HG03064 (cell line): ENCODE data around the gene POLD2.

Source experiments
- ATAC-seq: cut with Tn5 transposase; IDR thresholded peaks from one replicate; pipeline ENCODE4 v1.9.1; 2021; ENCODE audit warnings: low read depth; ENCODE audit not compliant: unreplicated experiment

The POLD2 gene

DNA sequence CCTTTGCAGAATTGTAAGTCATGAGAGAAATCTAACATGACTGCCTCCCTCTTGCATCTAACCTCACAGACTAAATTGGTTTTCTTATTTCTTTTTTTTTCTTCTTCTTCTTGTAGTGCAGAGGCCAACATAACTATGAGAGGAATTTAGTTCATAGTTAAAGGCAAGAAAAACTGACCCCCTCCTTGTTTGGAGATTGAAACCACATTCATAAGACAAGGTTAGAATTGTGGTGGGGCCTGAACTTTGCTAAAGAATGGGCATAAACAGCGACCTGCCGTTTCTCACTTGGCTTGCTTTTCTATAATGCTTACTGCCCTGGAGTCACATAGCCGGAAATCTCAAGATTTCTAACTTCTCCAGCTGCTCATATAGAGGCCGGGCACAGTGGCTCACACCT, 38.6 kb downstream of the POLD2 start:
- ATAC-seq = no peak

DNA sequence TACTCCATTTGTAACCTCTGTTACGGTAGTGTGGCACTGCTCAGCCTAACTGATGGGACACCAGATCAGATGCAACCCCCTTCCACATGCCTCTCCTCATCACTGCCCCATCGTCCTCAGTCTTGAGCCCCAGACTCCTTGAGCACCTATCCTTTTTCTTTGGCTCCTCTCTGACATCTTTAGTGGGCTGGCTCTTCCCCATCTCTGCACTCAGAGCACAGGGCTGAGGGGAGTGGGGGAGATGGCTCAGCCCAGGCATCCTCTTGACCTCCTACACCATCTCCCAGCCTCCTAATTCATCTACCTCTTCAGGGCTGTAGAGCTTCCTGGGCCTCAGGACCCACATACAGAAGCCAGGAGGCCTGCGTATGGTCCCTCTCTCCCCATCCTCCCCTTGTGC, 39.6 kb downstream of the POLD2 start:
- no peak for ATAC-seq

DNA sequence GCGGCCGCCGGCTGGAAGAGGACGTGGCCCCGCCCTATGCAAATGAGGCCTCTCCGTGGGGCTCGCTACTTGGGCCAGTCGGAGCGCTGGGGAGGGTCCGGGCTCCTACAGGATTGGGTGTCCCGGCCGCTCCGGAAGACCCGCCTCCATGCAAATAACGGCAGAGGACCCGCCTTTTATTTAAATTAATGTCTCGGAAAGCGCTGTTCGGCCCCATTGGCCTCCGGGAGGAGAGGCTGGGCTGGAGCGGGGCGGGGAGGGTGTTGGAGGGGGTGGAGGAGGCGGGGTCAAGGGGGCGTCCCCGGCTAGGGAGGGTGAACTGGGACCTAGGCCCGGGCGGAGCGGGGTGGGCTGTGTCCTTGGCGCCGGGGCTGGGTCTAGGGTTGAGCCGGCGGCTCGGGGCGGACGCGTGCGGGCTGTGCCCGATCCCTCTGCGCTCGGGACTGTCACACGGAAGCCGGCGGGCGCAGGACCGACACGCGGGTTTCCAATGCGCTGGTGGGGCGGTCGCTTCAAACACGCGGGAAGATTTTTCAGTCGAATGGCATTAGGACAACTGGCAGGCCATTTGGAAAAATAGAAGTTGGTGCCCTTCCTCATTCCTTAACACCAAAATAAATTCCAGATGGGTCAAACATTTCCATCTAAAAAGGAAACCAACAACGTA, 40.7 kb downstream of the POLD2 start:
- ATAC-seq = peak; percentile 94

DNA sequence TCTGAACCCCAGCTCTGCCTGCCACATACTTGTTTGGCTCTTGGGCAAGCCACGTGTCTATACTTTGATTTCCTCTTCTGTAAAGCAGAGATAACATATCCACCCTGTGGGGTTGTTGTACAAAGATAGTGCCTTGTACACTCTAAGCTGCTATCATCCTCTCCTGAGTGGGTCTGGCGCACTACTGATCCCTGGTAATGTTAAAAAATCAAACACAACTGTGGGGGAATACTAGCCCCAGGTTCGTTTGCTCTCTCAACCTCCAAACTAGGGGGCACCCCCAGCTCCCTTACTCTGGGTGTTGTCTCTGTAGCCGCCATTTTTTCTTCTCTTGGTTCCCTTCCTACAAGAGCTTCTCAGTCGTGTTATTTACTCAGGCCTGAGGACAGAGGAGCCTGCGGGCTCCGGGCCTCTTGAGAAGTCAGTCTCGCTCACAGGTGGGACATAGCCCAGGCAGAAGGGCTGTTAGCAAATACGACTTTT, 42.0 kb downstream of the POLD2 start:
- ATAC-seq = no peak

DNA sequence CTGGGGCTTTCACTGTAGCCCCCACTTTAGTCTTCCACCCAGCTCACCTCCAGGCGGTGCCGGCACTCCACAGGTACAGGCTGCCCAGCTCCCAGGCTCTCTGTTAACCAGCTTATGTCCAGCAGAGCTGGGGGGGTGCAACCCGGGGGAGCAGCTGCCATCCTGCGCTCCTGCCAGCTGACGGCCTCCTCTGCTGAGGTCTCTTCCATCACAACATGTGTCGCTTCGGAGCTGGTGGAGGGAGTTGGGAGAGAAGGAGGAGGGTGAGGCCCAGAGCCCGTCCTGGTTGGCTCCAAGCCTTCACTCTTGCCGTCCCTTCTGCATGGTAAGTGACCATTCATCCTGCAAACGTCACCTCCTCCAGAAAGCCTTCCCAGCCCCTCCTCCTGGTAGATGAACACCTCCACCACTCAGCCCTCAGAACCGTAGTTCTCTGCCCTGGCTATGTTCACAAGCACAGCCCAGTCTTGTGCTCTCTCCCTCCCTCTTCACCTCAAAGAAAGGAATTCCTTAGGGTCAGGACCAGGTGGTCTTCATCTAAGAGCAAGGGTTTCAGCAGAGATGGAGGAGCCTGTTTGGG, 42.6 kb downstream of the POLD2 start:
- no peak for ATAC-seq

DNA sequence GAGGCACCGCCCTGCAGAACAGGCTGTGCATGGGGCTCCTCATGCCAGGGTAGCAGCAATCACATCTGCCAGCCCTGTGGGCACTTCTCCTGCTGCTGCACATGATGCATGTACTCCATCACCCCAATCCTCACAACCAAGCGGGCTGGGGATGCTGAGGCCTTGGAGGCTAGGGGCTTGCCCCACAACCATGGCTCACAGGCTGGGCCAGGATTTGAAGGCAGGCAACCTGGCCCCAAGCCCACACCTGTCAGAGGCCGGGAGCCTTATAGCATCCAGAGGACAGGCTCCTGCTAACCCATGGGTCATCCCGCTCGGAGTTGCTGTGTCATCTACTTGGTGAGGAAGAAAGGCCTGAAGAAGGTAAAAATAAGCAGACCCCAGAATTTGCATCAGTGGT, 43.2 kb downstream of the POLD2 start:
- ATAC-seq = no peak

DNA sequence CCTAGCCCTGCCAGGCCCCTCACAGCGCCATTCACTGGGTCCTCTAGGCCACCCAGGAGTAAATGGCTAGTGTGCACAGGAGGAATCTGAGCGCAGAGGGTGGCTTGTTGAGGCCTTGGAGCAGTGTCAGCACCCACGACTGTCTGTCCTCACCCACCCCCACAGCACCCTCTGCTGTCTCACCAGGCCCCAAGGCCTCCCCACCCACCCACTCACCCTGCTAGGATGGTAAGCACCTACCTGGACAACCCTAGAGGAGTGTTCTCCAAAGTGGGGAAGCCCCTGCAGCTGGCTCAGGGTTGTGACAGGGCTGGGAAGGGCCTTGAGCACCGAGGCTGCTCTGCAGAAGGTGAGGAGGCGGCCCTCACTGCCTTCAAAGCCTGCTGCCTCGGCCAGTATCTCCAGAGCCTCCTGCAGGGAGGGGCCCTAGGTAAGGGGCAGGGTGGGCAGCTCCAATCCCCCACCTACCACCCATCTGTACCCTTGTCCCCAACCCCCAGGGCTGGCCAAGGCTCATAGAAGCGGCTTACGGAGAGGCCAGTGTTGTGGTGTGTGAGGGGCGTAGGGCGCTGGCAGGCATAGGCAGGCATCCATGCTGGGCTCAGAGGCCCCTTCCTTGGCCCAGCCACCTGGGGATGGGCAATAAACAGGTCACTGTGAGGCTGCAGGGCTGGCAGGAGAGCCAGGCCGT, 43.9 kb downstream of the POLD2 start:
- no peak for ATAC-seq

DNA sequence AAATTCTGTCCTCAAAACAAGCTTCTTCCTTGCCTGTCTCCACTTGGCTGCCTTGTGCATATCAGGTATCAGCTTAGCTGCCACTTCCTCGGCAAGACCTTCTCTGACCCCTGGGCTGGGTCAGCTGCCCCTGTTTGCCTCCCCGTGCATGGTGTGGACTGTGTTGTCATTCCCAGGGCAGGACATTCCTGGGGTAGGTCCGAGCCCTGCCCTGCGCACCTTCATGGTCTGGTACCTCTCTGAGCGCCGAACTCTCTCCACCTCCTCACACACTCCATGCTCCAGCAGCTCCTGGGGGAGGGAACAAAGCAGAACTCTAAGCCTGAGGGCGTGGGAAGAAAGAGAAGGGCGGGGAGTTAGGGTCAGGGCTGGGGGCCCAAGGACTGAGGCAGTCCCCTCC, 44.8 kb downstream of the POLD2 start:
- ATAC-seq = no peak

DNA sequence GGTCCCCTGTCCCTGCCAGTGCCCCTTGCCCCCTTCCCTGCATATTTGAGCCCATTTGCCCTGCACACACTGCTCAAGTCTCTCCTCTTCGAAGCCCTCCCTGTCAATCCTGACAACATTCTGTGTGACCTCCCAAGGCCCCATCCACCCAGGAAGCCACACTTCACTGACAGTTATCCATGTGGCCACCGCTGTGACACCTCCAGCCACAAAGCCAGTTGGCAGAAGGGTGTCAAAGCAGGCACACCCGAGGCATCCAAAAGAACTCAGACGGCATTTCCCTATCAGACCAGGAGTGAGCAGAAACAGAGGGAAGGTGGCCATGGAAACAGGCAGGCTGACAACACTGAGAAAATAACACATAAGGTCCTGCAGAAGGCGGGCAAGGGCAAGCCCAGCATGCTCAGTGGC, 45.7 kb downstream of the POLD2 start:
- ATAC-seq = no peak

DNA sequence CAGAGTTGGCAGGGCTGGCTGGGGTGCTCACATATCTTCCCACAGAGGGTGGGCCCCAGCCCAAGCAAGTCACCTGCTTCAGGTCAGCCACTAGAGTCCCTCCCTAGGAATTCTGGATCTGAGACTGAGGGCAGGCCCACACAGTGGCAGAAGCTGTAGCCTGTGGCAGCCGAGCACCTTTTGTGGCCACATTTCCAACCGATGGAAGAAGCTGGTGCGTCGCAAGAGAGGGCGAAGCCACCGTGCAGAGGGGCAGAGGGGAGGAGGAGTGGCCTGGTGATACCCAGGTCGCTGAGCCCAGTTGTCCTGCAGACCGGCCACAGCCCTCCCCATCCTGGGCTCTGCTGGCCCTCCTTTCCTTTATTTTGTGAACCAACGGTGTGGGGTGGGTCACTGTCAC, 46.3 kb downstream of the POLD2 start:
- ATAC-seq = no peak

DNA sequence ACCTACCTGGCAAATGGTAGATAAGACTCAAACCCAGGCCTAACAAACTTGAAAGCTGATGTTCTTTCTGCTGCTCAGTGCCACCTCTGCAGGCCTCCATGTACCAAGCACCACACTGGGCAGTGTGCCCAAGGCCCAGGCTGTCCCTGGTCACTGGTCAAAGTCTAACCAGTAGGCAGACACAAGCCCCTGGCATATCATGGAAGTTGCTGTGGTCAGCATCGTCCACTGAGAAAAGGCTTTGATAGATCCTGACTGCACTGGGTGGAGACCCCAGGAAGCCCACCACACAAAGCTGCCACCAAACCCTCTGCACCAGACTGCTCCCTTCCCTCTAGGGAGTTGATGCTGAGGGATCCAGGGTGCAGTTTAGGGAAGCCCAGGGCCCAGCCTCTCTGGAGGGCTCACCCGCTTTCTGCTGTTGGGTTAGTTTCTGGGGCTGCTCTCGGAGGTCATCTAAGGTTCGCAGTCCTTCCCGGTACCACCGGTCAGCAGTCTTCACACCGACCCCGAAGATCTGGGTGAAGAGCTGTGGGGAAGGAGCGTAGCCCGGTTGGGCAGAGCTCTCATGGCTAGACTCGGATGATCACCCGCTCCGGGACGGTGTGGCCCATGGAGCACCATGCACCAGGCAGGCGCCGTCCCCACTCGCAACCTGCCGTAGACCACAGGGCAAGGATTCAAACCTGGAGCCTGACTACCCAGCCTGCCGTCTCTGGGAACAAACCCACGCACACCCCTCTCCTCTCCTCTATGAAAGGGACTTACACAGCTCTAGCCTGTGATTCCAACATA, 47.0 kb downstream of the POLD2 start:
- no peak for ATAC-seq

DNA sequence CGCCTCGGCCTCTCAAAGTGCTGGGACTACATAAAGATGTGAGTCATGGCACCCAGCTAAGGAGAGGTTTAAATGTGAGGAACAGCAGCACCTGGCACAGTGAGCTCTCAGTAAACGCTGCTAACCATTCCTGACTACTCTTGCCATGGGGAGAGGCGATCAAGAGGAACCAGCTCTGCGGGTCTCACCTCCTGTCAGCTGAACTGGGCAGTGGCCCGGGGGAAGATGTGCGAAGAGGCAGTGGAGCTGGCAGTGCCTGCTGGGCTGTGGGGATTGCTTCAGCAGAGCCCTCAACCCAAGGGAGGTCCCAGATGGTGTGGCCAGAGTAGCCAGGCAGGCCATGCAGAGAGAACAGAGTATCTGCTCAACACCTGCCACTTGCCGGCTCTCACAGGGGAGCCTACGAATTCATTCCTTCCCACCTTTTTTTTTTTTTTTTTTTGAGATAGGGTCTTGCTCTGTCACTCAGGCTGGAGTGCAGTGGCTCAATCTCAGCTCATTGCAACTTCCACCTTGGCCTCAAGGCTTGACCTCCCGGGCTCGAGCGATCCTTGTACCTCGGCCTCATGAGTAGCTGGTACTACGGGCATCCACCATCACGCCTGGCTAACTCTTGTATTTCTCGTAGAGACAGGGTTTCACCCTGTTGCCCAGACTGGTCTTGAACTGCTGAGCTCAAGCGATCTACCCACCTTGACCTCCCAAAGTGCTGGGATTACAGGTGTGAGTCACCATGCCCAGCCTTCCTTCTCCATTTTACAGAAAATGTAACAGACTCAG, 47.9 kb downstream of the POLD2 start:
- ATAC-seq = no peak

DNA sequence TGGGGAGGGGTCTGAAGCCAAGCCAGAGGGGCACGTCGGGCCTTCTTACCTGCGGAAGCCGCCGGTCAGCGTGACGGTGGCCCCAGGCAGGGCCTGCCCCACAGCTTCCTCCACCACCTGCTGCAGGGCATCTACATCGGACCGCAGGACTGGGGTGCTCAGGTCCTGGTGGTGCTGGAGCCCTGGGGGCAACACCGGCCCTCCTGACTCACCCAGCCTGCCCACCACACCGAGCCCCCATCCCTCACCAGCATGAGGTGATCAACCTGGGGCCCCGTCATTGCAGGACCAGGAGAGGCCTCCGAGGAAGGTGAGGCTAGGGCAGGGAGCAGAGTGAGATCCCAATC, 49.0 kb downstream of the POLD2 start:
- no peak for ATAC-seq

DNA sequence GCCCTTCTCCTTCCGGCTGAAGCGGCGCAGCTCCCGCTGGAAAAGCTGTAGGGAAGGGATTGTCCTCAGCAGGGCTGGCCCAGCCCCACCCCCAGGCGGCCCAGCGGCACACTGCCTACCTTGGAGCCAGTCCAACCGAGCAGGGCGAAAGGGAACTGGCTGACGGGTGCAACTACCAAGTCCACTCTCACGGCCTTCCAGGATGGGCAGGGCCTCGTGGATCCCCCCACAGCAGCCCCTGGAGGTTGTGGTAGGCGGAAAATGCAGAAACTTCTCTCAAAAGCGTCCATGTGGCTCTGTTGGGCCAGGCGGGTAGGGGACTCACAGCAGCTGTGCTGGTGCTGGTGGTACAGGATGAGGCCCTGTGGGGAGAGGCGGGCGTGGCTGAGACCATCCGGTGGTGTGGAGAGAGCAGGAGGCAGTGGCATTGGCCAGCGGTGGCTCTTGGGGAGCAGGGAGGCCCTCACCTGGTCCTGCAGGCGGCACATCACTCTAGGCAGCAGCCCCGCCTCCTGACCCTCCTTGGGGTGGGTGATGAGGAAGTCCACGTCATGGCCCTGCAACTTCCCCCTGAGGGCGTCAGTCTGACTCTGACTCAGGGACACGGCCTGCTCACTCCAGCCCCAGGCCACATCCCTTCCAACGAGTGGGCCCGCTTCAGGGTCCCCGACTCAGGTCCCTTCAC, 49.5 kb downstream of the POLD2 start:
- ATAC-seq = peak; percentile 53

DNA sequence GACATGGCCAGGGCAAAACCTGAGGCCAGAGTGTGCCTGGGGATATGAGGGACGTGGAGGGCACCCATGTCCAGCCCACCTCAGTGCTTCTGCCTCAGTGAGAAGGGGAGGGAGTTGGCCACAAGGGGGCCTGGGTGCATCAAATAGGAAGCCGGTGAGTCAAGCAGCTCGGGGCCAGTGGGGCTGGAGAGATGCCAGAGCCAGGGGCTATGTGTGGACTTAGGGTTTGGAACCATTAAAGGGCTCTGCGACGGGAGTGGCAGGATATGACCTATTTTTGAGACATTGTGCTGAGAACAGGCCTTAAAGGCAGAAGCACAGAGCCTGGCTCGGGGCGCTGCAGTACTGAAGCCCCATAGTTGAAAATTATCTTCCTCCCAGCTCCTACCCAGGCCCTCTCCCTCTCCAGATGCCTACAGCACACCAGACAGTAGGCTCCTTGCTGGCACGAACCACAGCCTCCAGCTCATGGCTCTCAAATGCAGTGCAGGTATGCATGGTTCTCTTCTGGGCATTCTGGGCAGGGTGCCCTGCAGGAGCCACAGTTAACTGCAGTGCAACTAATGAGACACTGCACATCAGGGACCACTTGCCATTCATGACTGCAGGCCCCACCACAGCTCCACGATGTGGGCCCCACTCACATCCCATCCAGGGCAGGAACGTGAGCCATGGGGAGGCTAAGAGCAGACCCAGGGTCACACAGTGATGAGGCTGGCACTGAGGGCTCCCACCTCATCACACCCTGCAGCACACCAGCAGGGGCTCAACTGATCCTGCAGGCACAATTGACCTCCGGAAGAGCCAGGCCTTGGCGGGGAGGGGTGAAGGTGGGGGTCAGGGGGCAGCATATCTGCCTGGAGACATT, 50.8 kb downstream of the POLD2 start:
- ATAC-seq = no peak

DNA sequence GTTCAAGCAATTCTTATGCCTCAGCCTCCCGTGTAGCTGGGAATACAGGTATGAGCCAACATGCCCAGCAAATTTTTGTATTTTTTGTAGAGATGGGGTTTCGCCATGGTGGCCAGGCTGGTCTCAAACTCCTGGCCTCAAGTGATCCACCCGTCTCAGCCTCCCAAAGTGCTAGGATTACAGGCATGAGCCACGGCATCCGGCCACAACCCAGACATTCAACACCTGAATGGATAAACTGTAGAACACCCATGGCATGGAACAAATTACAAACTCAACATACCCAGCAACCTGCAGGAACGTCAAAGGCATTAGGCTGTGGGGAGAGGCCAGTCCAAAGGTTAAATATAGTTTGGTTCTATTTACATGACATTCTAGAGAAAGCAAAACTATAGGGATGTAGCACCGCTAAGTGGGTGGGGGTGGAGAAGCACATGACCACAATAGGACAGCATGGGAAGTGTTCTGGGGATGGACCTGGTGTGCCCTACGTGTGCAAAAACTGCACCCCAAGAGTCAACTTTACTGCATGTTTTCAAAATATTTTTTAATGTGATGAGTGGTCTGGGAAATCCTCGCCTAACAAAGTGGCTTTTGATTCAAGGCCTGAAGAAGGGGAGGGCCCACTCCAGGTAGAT, 51.5 kb downstream of the POLD2 start:
- no peak for ATAC-seq

DNA sequence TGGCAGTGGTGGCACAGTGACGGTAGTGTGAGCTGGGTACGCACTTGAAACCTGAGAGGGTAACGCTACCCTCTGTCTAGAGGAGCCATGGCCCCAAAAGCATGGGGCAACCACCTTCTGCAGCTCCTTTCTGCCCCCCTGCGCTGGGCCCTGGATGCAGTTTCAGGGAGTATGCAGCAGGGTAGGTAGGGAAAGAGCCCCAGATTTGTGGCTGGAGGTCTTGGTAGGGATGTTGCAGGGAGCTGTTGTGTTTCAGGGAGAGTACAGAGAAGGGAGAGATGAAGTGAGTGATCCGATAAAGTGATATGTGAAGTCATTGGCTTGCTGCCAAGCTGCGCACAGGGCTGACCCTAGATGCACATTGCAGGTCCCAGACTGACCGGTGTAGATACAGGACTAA, 55.3 kb downstream of the POLD2 start:
- ATAC-seq = no peak

DNA sequence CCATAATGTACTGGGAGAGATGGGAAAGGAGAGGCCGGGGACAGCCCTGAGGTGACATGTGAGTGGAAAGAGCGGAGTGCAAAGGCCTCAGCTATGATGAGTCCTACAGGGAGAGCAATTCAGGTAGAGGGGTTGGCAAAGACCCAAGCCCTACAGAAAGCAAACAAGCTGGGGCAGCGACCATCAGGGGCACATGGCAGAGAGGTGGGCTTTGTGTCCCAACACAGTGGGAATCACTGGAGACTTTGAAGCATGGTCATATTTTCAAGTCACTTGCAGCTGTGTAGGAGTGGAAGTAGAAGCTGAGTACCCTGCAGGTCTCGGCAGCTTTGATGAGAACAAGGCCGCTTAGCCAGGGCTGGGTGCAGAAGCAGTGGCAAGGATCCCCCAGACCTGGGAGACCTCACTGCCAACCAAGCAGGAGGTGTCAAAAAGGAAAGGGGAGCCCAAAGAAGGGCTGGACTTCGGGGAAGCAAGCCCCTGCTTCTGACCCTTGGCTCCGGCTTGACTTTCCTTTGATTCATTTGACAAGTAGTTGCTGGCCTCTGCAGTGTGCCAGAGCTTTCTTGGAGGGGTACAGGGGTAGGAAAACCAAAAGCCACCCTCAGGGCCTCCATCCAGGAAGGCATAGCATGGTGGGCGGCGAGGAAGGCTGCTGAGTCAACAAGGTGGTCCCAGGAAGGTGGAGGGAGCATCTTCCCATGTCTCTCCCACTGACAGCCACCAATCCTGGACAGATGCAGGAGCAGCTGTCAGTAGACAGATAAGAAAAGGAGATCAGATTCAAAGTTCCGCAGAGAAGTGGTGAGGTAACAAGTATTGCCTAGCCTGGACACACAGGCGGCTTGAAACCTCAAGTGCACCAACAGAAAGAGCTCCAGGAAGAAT, 56.0 kb downstream of the POLD2 start:
- no peak for ATAC-seq
